HepG2 (cell line): ENCODE data around the gene ODAM. TPM values are rescaled to one million over a fixed set of nuclear protein-coding genes. Genes with fewer than 3 reads are reported as not detected.

Experiments
- CAMTA2 ChIP-seq: sonication (generic); formaldehyde crosslinking; IDR thresholded peaks from 2 replicates; pipeline ENCODE4 v1.4.0; 2020; ENCODE audit warnings: mild to moderate bottlenecking, missing genetic modification reagents, borderline replicate concordance
- GATA4 ChIP-seq: sonication (generic); IDR thresholded peaks from 2 replicates; pipeline ENCODE4 v1.6.1; 2016; ENCODE audit warnings: antibody characterized with exemption, low read depth, borderline replicate concordance
- HMGXB3 ChIP-seq: sonication (generic); formaldehyde crosslinking; IDR thresholded peaks from 2 replicates; pipeline ENCODE4 v1.4.0; 2020; ENCODE audit warnings: missing genetic modification reagents, borderline replicate concordance
- MBD4 ChIP-seq: IDR thresholded peaks from 2 replicates; pipeline ENCODE4 v1.6.1; 2012; ENCODE audit warnings: low read length, inconsistent platforms, borderline replicate concordance
- MEF2D ChIP-seq: sonication (generic); formaldehyde crosslinking; IDR thresholded peaks from 2 replicates; pipeline ENCODE4 v1.5.1; 2020; ENCODE audit warnings: mild to moderate bottlenecking, missing genetic modification reagents
- PCBP2 ChIP-seq: fragments of 200-400 bp; formaldehyde crosslinking; optimal IDR thresholded peaks from 2 replicates; pipeline ENCODE3; 2018; ENCODE audit warnings: low read length, low read depth; ENCODE audit not compliant: poor library complexity, severe bottlenecking
- PRDM10 ChIP-seq: sonication (generic); formaldehyde crosslinking; IDR thresholded peaks from 2 replicates; pipeline ENCODE4 v1.4.0; 2020; ENCODE audit warnings: low read depth, missing genetic modification reagents
- RBAK ChIP-seq: sonication (generic); formaldehyde crosslinking; IDR thresholded peaks from 2 replicates; pipeline ENCODE4 v1.5.1; 2020; ENCODE audit warnings: mild to moderate bottlenecking, missing genetic modification reagents
- TBP ChIP-seq: sonication (generic); formaldehyde crosslinking; IDR thresholded peaks from 2 replicates; pipeline ENCODE4 v1.5.0; 2020; ENCODE audit warnings: missing genetic modification reagents
- TOPORS ChIP-seq: sonication (generic); formaldehyde crosslinking; IDR thresholded peaks from 2 replicates; pipeline ENCODE4 v1.8.0; 2023; ENCODE audit warnings: mild to moderate bottlenecking, missing genetic modification reagents
- ZFP36L2 ChIP-seq: sonication (generic); formaldehyde crosslinking; IDR thresholded peaks from 2 replicates; pipeline ENCODE4 v1.4.0; 2020; ENCODE audit warnings: missing genetic modification reagents
- ZNF883 ChIP-seq: sonication (generic); formaldehyde crosslinking; IDR thresholded peaks from 2 replicates; pipeline ENCODE4 v1.5.1; 2020; ENCODE audit warnings: mild to moderate bottlenecking, missing genetic modification reagents; ENCODE audit errors: not compliant biosample characterization
- ZSCAN22 ChIP-seq: sonication (generic); formaldehyde crosslinking; IDR thresholded peaks from 2 replicates; pipeline ENCODE4 v1.4.0; 2020; ENCODE audit warnings: mild to moderate bottlenecking, missing genetic modification reagents
- polyA plus RNA-seq, 8 experiments: library from polyadenylated mRNA; depleted of rRNA in 3 of 8; stranded (reverse) in 7 of 8; unstranded in 1 of 8; fragments of >200 nt; fragmentation: Illumina TruSeq in 4 of 8; extraction: Trizol in 4 of 8; gene quantifications; 2 replicates each; pipeline versions ENCODE4 v1.2.1 to v1.2.3, GENCODE V29; 2011 to 2016; ENCODE audit warnings: low read depth in 4 of 8, missing spikeins in 1 of 8, mixed read lengths in 1 of 8; ENCODE audit not compliant: insufficient read depth in 1 of 8
- total RNA-seq, 5 experiments: library from RNA; depleted of rRNA; stranded (reverse); fragments of >200 nt; fragmentation: Illumina TruSeq; extraction: Trizol; gene quantifications; 2 replicates each; pipeline ENCODE4 v1.2.3, GENCODE V29; 2016; ENCODE audit warnings: low read depth in 1 of 5
- TF ChIP-seq, protein P1 (sequence below): sonication (generic); formaldehyde crosslinking; IDR thresholded peaks from 2 replicates; pipeline ENCODE4 v1.4.0; 2020; ENCODE audit warnings: mild to moderate bottlenecking, missing genetic modification reagents

Gene ODAM
- total and polyA plus RNA-seq, 2 of the 13 experiments (the other 11 are each of a cell fraction or from before 2014, with no cell fraction given) = 94.6 to 115 TPM

DNA sequence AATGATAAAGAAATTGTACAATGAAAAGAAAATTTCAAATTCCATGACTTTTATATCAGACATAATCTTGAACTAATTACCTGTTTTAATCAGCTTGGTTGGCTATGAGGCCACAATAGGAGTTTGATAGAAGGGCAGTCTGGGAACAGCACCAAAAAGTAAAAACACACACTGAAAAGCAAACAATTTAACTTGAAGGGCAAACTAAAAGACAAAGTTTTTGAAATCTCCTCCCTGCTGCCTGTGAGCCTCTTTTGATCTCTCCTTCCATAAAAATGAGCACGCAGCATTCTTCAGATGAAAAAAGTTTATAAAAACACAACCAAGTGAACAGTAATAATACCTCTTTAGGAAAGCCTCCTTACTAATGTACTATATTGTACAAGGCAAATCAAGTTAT lies 8.1 kb downstream of the ODAM start (continued):
- TF ChIP-seq PRDM10 (CRISPR knock-in tag) (no peak), ZSCAN22 (CRISPR knock-in tag) (no peak), HMGXB3 (CRISPR knock-in tag) (no peak), ZFP36L2 (no peak), TOPORS (CRISPR knock-in tag) (no peak), CAMTA2 (CRISPR knock-in tag) (no peak), GATA4 (no peak), TBP (CRISPR knock-in tag) (no peak), ZNF883 (CRISPR knock-in tag) (no peak), MBD4 (no peak), MEF2D (CRISPR knock-in tag) (no peak), PCBP2 (no peak), RBAK (no peak)
- TF ChIP-seq, protein P1, sequence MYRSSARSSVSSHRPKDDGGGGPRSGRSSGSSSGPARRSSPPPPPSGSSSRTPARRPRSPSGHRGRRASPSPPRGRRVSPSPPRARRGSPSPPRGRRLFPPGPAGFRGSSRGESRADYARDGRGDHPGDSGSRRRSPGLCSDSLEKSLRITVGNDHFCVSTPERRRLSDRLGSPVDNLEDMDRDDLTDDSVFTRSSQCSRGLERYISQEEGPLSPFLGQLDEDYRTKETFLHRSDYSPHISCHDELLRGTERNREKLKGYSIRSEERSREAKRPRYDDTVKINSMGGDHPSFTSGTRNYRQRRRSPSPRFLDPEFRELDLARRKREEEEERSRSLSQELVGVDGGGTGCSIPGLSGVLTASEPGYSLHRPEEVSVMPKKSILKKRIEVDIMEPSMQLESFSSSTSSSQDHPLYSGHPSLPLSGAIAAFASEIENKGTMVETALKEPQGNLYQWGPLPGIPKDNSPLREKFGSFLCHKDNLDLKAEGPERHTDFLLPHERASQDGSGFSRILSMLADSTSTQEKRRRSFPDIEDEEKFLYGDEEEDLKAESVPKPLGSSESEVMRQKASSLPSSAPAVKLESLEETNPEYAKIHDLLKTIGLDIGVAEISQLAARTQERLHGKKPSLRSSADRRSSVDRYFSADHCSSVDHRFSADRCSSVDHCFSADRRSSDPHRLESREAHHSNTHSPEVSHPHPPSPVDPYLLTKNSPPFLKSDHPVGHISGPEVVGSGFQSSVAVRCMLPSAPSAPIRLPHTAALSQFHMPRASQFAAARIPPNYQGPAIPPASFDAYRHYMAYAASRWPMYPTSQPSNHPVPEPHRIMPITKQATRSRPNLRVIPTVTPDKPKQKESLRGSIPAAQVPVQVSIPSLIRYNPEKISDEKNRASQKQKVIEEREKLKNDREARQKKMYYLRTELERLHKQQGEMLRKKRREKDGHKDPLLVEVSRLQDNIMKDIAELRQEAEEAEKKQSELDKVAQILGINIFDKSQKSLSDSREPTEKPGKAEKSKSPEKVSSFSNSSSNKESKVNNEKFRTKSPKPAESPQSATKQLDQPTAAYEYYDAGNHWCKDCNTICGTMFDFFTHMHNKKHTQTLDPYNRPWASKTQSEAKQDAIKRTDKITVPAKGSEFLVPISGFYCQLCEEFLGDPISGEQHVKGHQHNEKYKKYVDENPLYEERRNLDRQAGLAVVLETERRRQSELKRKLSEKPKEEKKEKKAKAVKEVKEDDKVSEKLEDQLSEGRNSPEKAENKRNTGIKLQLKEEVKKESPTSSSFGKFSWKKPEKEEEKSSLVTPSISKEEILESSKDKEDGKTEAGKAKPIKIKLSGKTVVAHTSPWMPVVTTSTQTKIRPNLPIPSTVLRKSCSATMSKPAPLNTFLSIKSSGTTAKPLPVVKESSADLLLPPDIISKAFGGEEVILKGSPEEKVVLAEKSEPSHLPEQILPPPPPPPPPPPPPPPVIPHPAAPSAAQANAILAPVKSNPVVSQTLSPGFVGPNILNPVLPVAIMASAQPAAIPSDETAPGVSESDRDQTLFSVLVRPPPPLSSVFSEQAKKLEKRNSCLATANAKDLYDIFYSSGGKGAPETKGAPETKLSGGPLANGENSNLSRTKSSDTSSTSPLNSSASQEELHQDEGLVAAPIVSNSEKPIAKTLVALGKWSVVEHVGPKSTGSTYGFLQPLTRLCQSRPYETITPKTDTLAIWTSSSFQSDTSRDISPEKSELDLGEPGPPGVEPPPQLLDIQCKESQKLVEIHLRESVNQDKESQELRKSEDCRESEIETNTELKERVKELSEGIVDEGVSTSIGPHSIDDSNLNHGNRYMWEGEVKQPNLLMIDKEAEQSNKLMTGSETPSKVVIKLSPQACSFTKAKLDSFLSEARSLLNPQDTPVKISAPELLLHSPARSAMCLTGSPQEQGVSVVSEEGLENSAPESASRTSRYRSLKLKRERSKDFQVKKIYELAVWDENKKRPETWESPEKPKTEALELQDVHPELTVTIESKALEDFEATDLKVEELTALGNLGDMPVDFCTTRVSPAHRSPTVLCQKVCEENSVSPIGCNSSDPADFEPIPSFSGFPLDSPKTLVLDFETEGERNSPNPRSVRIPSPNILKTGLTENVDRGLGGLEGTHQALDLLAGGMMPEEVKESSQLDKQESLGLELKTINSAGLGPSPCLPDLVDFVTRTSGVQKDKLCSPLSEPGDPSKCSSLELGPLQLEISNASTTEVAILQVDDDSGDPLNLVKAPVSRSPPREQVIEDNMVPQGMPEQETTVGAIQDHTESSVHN = no peak
